ENCODE results near the gene AMFR. TPM values are rescaled to one million over a fixed set of nuclear protein-coding genes. Genes with fewer than 3 reads are reported as not detected.

Gene AMFR
- 285 and 317 TPM in 2 replicates for total RNA-seq

DNA sequence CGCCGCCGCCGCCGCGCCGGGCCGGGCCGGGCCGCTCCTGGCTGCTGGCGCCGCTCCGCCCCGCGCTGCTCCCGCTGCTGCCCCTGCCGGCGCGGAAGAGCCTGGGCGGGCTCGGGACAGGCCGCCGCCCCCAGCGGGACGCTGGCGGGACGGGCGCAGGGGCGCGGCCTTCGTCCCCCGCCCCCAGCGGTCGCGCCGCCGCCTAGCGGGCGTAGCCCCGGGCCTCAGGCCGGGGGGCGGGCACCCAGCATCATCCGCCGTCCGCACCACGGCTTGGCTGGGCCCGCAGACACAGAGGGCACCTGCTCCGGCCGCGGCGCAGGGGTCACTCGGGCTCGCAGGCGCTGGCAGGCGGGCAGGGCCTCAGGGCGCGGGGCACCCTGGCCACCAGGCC lies at the start of gene AMFR:
TSS of gene AMFR (minus strand) at position 107 of the 394 bp plus-strand sequence. CDS start 218 bp downstream, outside the sequence.

DNA sequence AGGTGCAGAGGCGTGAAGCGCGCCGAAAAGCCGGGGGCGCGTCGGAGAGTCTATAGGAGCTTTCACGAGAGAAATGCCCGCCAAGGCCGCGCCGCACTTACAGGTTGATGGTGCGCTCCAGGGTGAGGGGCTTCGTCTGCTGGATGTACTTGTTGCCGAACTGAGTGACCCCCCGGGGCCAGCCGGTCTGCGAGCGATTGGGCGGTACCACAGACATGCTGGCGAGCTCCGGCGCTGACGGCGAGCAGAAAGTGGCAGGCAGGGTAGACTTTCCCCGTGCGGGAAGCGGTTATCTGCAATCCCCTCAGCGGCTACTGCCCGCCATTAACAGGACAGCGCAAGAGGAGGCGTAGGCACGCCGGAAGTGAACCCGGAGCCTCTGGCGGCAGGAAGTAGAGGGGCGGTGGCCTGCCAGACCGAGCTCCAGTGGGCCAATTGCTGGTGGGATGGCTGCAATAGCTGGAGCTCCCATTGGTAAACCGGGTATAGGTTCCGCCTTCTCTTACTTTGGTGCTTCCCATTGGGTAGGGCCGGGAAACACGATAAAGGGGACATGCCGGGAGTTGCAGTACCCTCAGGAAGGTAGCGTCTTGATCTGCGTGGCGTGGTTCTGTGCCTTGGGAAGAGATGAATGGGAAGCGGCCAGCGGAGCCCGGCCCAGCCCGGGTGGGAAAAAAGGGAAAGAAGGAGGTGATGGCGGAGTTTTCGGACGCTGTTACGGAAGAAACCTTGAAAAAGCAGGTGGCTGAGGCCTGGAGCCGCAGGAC lies 25.8 kb upstream of the AMFR start, which contains the start of the genes NUDT21 and OGFOD1:
TSS of gene NUDT21 (minus strand) at position 347 of the 767 bp plus-strand sequence. CDS start at position 217, 130 bp downstream.
TSS of gene OGFOD1 (plus strand) at position 569 of the 767 bp plus-strand sequence. CDS start at position 628, 59 bp downstream.

Other genes with a start within 250 kb of the AMFR start
- 0.17 and 0.52 TPM in 2 replicates for gene GNAO1, start 234.1 kb downstream of the AMFR start, total RNA-seq
- gene NUDT21, start 25.8 kb upstream of the AMFR start, total RNA-seq = 59.6 and 129 TPM in 2 replicates
- gene OGFOD1, start 26.0 kb upstream of the AMFR start, total RNA-seq = 97.6 and 100.0 TPM in 2 replicates
- gene BBS2, start 94.5 kb upstream of the AMFR start, total RNA-seq = 46.3 and 47.3 TPM in 2 replicates
- gene MT4, start 139.5 kb upstream of the AMFR start, total RNA-seq = not detected in 2 replicates
- 0.59 TPM in 2 replicates for gene MT3, start 164.0 kb upstream of the AMFR start, total RNA-seq
- gene MT2A, start 183.0 kb upstream of the AMFR start, total RNA-seq = 92.7 and 183 TPM in 2 replicates
- 86.1 and 156 TPM in 2 replicates for gene MT1E, start 200.2 kb upstream of the AMFR start, total RNA-seq
- 1.5 TPM in 1 of 2 replicates, not detected in the other for gene MT1M, start 207.1 kb upstream of the AMFR start, total RNA-seq
- 1.1 TPM in 1 of 2 replicates, not detected in the other for gene MT1A, start 213.1 kb upstream of the AMFR start, total RNA-seq
- gene MT1B, start 226.3 kb upstream of the AMFR start, total RNA-seq = not detected in 2 replicates
- gene MT1F, start 232.4 kb upstream of the AMFR start, total RNA-seq = 2.0 TPM in 1 of 2 replicates, not detected in the other
- gene MT1G, start 242.5 kb upstream of the AMFR start, total RNA-seq = 1.3 TPM in 1 of 2 replicates, not detected in the other
- not detected in 2 replicates for gene MT1H, start 244.3 kb upstream of the AMFR start, total RNA-seq